Heart left ventricle (tissue), 13 donors: Measurements from ENCODE around the gene PTGR3.

Experiments
- CTCF ChIP-seq, 12 donors: fragments of 200-600 bp; sonication (generic) in 4 of 12; IDR thresholded peaks; one replicate each; pipeline versions ENCODE4 v1.5.0 to v1.8.0; 2018 to 2022; ENCODE audit warnings: antibody characterized with exemption in 12 of 12, mild to moderate bottlenecking in 5 of 12
- POLR2A ChIP-seq, 2 donors: fragments of 450-650 bp; IDR thresholded peaks; one replicate each; pipeline ENCODE4 v1.6.1; 2017; ENCODE audit warnings: antibody characterized with exemption in 2 of 2, mild to moderate bottlenecking in 2 of 2, moderate library complexity in 2 of 2
- donor health status: ischemic (EF 13 %, LVEDD 7.1; RV severe dilation, severe dysfunction).
- donor health status: DM: no; HTN: yes; CAD: no.
- donor health status: DM: no; HTN: no; CAD: no.
- donor health status: ischemic (EF 25% LVEDD 6.9; RV normal size, moderate dysfunction).
- donor health status: ischemic (EF 25% LVEDD 5.7; RV mildly dilated, moderate dysfunction).
- donor health status: ischemic (EF 35%, LVEDD 5.7; RV mildly dilated, moderate dysfunction).
- donor health status: nonischemic (EF 11% LVEDD 7.7; RV severe dilation, severe dysfunction).
- donor health status: DM: yes; HTN: yes; CAD: no.
- donor health status: PGD.
- donor health status: ischemic (EF 29% LVEDD 5.4; RV normal size, mild dysfunction).
- donor health status: nonischemic (EF 23%, LVEDD 6.1; RV moderate dilation, normal function).

GRCh38 chr18:75173738-75174137 lies 35.2 kb downstream of the PTGR3 start:
- TF ChIP-seq CTCF (IDR thresholded peaks at IDR 0.05) (no peak), POLR2A (IDR thresholded peaks at IDR 0.05) (no peak)
